Motor neuron (in vitro differentiated cells): ENCODE data around the gene ZC3H13. TPM values are rescaled to one million over a fixed set of nuclear protein-coding genes. Genes with fewer than 3 reads are reported as not detected.

Experiments
- ATAC-seq, 8 experiments: fragments of 200-7000 bp; cut with Tn5 transposase; replicated peaks in 6 of 8; 2 replicates each; pipeline ENCODE4 v1.8.0; 2021; ENCODE audit warnings: mild to moderate bottlenecking in 8 of 8, moderate library complexity in 8 of 8
- H3K27ac ChIP-seq, 2 donors: fragments of 250-450 bp; sonication (Bioruptor Pico); 2 replicates each; pipeline ENCODE4 v1.9.0; 2021; ENCODE audit warnings: antibody characterized with exemption in 2 of 2, mild to moderate bottlenecking in 2 of 2, moderate library complexity in 1 of 2
- H3K4me1 ChIP-seq, 2 donors: fragments of 250-450 bp; sonication (Bioruptor Pico); replicated peaks in 1 of 2; 2 replicates each; pipeline ENCODE4 v1.6.1; 2021; ENCODE audit warnings: antibody characterized with exemption in 2 of 2, mild to moderate bottlenecking in 2 of 2, moderate library complexity in 1 of 2
- H3K4me3 ChIP-seq, 5 donors: fragments of 250-450 bp; sonication (Bioruptor Pico); 2 replicates each; pipeline ENCODE4 v1.9.0; 2021; ENCODE audit warnings: antibody characterized with exemption in 5 of 5, mild to moderate bottlenecking in 5 of 5, moderate library complexity in 4 of 5
- WGBS, 10 experiments: fragments of 450-650 bp; shearing (Covaris generic); methylation state at CpG; one replicate each; pipeline ENCODE4 v1.0.0; 2022; 5-methylcytosine and 5-hydroxymethylcytosine counted together
- in situ Hi-C, 9 experiments: fragments of 400-800 bp; cut with MboI; loops; one replicate each; pipeline ENCODE4 v1.15.0; 2021; ENCODE audit warnings: low sequenced_read_pairs in 9 of 9, low pct_unique_long_range_greater_than_20kb in 2 of 9; ENCODE audit not compliant: unreplicated experiment in 9 of 9
- total RNA-seq, 8 experiments: library from RNA; unstranded; fragments of 300-600 nt; gene quantifications; 2 replicates each; pipeline versions ENCODE4 v1.2.3 to v1.2.4, GENCODE V29; 2022

Gene ZC3H13
- total RNA-seq, 8 experiments from 2014 or later, result 25.1 to 48.5 (median 32.2) TPM

GRCh38 chr13:45918597-45918996, 133.9 kb downstream of the ZC3H13 start:
- in situ Hi-C loops, result no loop called here
- Histone ChIP-seq H3K4me1 (no peaks in the 10 kb centered on the region), H3K4me3 (no peak overlapping the region), H3K27ac (no peak overlapping the region)
- no peak for ATAC-seq
- 50 to 91% (median 83%) methylated on average over 1 to 3 of the region's 3 CpGs; no CpG with 5 or more reads in 3 of the 10 experiments for WGBS, 10 experiments

GRCh38 chr13:45917019-45917418, 135.5 kb downstream of the ZC3H13 start:
- H3K27ac ChIP-seq, result no peak overlapping the region
- in situ Hi-C loops, result no loop called here
- no peak overlapping the region for H3K4me3 ChIP-seq
- ATAC-seq, result no peak
- H3K4me1 ChIP-seq, result no peaks in the 10 kb centered on the region

GRCh38 chr13:45915686-45916439, 136.7 kb downstream of the ZC3H13 start:
- in situ Hi-C loops, result no loop called here
- Histone ChIP-seq H3K4me1 (no peaks in the 10 kb centered on the region), H3K27ac (no peak overlapping the region), H3K4me3 (no peak overlapping the region)
- ATAC-seq, result no peak
- WGBS, 10 experiments, result 20 to 100% (median 82%) methylated on average over 2 to 6 of the region's 7 CpGs; no CpG with 5 or more reads in 2 of the 10 experiments

- Histone ChIP-seq H3K27ac (no peak overlapping the region), H3K4me1 (peaks cover 18 to 36% of the 10 kb centered on the region in 2 donors), H3K4me3 (no peak overlapping the region)
- ATAC-seq, result peak in 3 of 8 experiments; percentile 18 to 46 (median 41)
- WGBS, 10 experiments, result 0 to 64% methylated on average over 1 to 4 of the region's 7 CpGs; no CpG with 5 or more reads in 8 of the 10 experiments
- in situ Hi-C loops, result no loop called here
Measured at GRCh38 chr13:45909673-45910072, 142.9 kb downstream of the ZC3H13 start.

- H3K27ac ChIP-seq, result no peak overlapping the region
- in situ Hi-C loops, result no loop called here
- WGBS, 10 experiments, result 72 to 88% methylated on average over 1 to 2 of the region's 3 CpGs; no CpG with 5 or more reads in 8 of the 10 experiments
- H3K4me3 ChIP-seq, result no peak overlapping the region
- no peak for ATAC-seq
- H3K4me1 ChIP-seq, result peaks cover 18 to 37% of the 10 kb centered on the region in 2 donors
Measured at GRCh38 chr13:45909089-45909488, 143.5 kb downstream of the ZC3H13 start.

- in situ Hi-C loops, result no loop called here
- peak in 4 of 8 experiments; percentile 28 to 44 (median 42) for ATAC-seq
- 0 to 81% (median 45%) methylated on average over 1 to 9 of the region's 11 CpGs; no CpG with 5 or more reads in 2 of the 10 experiments for WGBS, 10 experiments
- Histone ChIP-seq H3K4me1 (peaks cover 21 to 53% of the 10 kb centered on the region in 2 donors), H3K27ac (peak overlapping the region in 1 of 2 donors; percentile 54), H3K4me3 (no peak overlapping the region)
Measured at GRCh38 chr13:45907503-45907902, 145.0 kb downstream of the ZC3H13 start.

Other genes with a start within 250 kb of the ZC3H13 start
- gene SIAH3, start 201.0 kb downstream of the ZC3H13 start, total RNA-seq, result 1 to 10 TPM in 5 of 8 experiments, under 1 TPM in 3; 0.56 to 7.4 (median 3.6) TPM
- under 1 TPM in 7 of 8 experiments, not detected in 1; 0.11 to 0.54 (median 0.24) TPM for gene CPB2, start 52.3 kb upstream of the ZC3H13 start, total RNA-seq
- under 1 TPM in 7 of 8 experiments, not detected in 1; 0.27 to 0.64 (median 0.35) TPM for gene LCP1, start 129.4 kb upstream of the ZC3H13 start, total RNA-seq
- under 1 TPM in 5 of 8 experiments, not detected in 3; 0.16 to 0.73 (median 0.36) TPM for gene LRRC63, start 159.2 kb upstream of the ZC3H13 start, total RNA-seq